NCI-H510A (cell line): ENCODE measurements around the gene LRPAP1.
"Not testable (repeated sequence)": the region's sequence is repeated elsewhere in the genome, so short reads cannot be mapped to it uniquely, and the experiment has no call there.

Source experiments
- DNase-seq: peaks from one replicate; lab custom pipeline; 2025; lab: John Stamatoyannopoulos, UW

The LRPAP1 gene

GRCh38 chr4:3560465-3560864, 28.2 kb upstream of the LRPAP1 start:
- DNase-seq = not testable (repeated sequence)

- not testable (repeated sequence) for DNase-seq
Observed at GRCh38 chr4:3559381-3560290, 27.4 kb upstream of the LRPAP1 start.

GRCh38 chr4:3558514-3558836, 26.3 kb upstream of the LRPAP1 start:
- DNase-seq = not testable (repeated sequence)

- not testable (repeated sequence) for DNase-seq
Observed at GRCh38 chr4:3557676-3558513, 25.7 kb upstream of the LRPAP1 start.

- DNase-seq = not testable (repeated sequence)
Observed at GRCh38 chr4:3557088-3557492, 24.9 kb upstream of the LRPAP1 start.

- DNase-seq = not testable (repeated sequence)
Observed at GRCh38 chr4:3556244-3556867, 24.1 kb upstream of the LRPAP1 start.

- DNase-seq = not testable (repeated sequence)
Observed at GRCh38 chr4:3555459-3556070, 23.3 kb upstream of the LRPAP1 start.

- not testable (repeated sequence) for DNase-seq
Observed at GRCh38 chr4:3551366-3551765, 19.1 kb upstream of the LRPAP1 start.

- not testable (repeated sequence) for DNase-seq
Observed at GRCh38 chr4:3550792-3551325, 18.6 kb upstream of the LRPAP1 start.

GRCh38 chr4:3550041-3550440, 17.8 kb upstream of the LRPAP1 start:
- DNase-seq = not testable (repeated sequence)

GRCh38 chr4:3549694-3550001, 17.4 kb upstream of the LRPAP1 start:
- not testable (repeated sequence) for DNase-seq

- DNase-seq = not testable (repeated sequence)
Observed at GRCh38 chr4:3548991-3549693, 16.9 kb upstream of the LRPAP1 start.

GRCh38 chr4:3546721-3547120, 14.5 kb upstream of the LRPAP1 start:
- not testable (repeated sequence) for DNase-seq

- DNase-seq = not testable (repeated sequence)
Observed at GRCh38 chr4:3545351-3545750, 13.1 kb upstream of the LRPAP1 start.

- not testable (repeated sequence) for DNase-seq
Observed at GRCh38 chr4:3544259-3545025, 12.2 kb upstream of the LRPAP1 start.

- DNase-seq = not testable (repeated sequence)
Observed at GRCh38 chr4:3543415-3543814, 11.2 kb upstream of the LRPAP1 start.

GRCh38 chr4:3538906-3539305, 6.7 kb upstream of the LRPAP1 start:
- DNase-seq = not testable (repeated sequence)

- not testable (repeated sequence) for DNase-seq
Observed at GRCh38 chr4:3535812-3536211, 3.6 kb upstream of the LRPAP1 start.

GRCh38 chr4:3533423-3533820, 1.2 kb upstream of the LRPAP1 start:
- no peak for DNase-seq

GRCh38 chr4:3532751-3533422, 665 bp upstream of the LRPAP1 start:
- DNase-seq = no peak
